ENCODE results near the gene GPRC5B.

- TF ChIP-seq CTCF (IDR thresholded peaks at IDR 0.05) (no peak), ZFX (IDR thresholded peaks at IDR 0.05; ENCODE audit: borderline replicate concordance) (no peak)
Observed at GRCh38 chr16:19872179-19872863, 12.3 kb downstream of the GPRC5B start.
